ENCODE measurements around the gene SET.
A peak's percentile ranks its signal among the peaks of the same experiment; 100 is the strongest.
"Not testable (repeated sequence)": the region's sequence is repeated elsewhere in the genome, so short reads cannot be mapped to it uniquely, and the experiment has no call there.

The SET gene

DNA sequence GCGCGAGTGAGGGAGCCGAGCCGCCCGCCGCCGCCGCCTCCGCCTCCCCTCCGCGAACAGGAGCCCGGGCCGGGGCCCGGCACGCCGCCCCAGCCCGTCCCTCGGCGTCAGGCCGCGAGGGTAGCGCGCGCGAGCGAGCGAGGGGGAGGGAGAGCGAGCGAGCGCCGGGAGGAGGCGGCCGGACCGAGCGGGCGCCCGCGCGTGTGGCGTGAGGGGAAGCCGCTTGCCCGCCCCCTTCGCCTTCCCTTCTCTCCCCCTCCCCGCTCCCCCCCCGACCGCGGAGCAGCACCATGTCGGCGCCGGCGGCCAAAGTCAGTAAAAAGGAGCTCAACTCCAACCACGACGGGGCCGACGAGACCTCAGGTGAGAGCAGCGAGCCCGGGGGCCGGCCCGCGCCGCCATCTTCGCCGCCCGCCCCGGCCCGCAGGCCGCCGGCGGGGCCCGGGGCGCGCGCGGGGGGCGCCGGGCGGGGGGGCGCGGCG is 312 bp downstream of the SET start:
- no peaks in the 10 kb centered on the region for H3K27me3 ChIP-seq (ENCODE audit: low read length)
- peaks cover 80% of the 10 kb centered on the region for H3K79me2 ChIP-seq (ENCODE audit: insufficient read depth, low read length)
- H4K20me1 ChIP-seq (ENCODE audit: low read depth, low read length), result peaks cover 22% of the 10 kb centered on the region
- H3K4me2 ChIP-seq (ENCODE audit: low read depth, low read length, poor library complexity, severe bottlenecking), result peak overlapping the region; percentile 21
- peak overlapping the region; percentile 68 for H3K9ac ChIP-seq (ENCODE audit: low read length)
- no peak overlapping the region for H2AFZ ChIP-seq (ENCODE audit: low read depth, low read length, severe bottlenecking)
- peaks cover 40% of the 10 kb centered on the region for H3K36me3 ChIP-seq (ENCODE audit: low read length)
- H3K27ac ChIP-seq (ENCODE audit: low read depth, low read length), result peak overlapping the region; percentile 75
- H3K9me3 ChIP-seq (ENCODE audit: insufficient read depth, low read length), result no peaks in the 10 kb centered on the region
- TF ChIP-seq, protein P1, sequence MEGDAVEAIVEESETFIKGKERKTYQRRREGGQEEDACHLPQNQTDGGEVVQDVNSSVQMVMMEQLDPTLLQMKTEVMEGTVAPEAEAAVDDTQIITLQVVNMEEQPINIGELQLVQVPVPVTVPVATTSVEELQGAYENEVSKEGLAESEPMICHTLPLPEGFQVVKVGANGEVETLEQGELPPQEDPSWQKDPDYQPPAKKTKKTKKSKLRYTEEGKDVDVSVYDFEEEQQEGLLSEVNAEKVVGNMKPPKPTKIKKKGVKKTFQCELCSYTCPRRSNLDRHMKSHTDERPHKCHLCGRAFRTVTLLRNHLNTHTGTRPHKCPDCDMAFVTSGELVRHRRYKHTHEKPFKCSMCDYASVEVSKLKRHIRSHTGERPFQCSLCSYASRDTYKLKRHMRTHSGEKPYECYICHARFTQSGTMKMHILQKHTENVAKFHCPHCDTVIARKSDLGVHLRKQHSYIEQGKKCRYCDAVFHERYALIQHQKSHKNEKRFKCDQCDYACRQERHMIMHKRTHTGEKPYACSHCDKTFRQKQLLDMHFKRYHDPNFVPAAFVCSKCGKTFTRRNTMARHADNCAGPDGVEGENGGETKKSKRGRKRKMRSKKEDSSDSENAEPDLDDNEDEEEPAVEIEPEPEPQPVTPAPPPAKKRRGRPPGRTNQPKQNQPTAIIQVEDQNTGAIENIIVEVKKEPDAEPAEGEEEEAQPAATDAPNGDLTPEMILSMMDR (IDR thresholded peaks at IDR 0.05; ENCODE audit: insufficient read depth, low read length, poor library complexity, severe bottlenecking), result no peak
- no peak for TF ChIP-seq EZH2phosphoT487 (conservative IDR thresholded peaks at IDR 0.05; ENCODE audit: low read length)
- peaks cover 65% of the 10 kb centered on the region for H3F3A ChIP-seq (ENCODE audit: insufficient read depth)
- no peaks in the 10 kb centered on the region for H3K9me2 ChIP-seq (replicated peaks; ENCODE audit: insufficient read depth, low read length)
- peak overlapping the region; percentile 56 for H3K4me3 ChIP-seq (ENCODE audit: insufficient read depth, low read length, poor library complexity, severe bottlenecking)

DNA sequence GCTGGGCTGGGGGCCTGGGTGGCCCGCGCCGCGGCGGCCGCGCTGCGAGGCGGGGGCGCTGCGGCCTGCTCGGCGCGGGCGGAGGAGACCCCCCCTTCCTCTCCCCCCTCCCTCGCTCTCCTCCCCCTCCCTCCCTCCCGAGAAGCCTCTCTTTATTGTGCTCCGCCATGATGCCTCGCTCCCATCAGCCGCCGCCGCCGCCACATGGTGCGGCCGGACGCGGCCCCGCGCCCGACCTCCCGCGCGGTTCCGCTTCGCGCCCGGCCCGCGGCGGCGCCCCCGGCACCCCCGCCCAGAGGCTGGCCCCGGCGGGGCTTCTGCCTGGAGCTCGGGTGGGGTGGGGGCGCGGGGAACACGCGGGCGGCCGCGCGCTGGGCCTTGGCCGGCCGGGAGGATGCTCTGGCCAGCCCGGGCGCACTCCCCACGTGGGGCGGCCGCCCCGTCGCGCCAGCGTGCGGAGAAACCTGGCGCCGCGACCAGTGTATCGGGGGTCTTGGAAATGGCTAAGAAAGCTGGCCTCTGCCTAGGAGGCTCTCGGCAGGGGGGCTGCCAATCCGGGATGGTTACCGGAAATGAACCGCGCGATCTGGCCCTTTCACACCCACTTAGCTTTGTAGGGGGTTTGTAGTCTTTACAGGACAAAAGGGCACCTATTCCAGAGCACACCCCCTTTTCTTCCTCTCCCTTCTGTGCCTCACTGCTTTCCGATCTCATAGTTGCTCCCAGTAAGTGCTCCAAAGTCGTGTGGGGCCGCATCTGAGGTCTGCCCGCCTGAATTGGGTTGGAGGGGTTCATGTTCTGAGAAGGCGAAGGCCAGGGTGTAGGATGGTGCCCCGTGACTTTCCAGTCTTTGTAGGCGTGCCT is 1.0 kb downstream of the SET start:
- H3K27me3 ChIP-seq (ENCODE audit: low read length), result no peaks in the 10 kb centered on the region
- H3K27ac ChIP-seq (ENCODE audit: low read depth, low read length), result peak overlapping the region; percentile 81
- H3K9me2 ChIP-seq (replicated peaks; ENCODE audit: insufficient read depth, low read length), result no peaks in the 10 kb centered on the region
- H4K20me1 ChIP-seq (ENCODE audit: low read depth, low read length), result peaks cover 22% of the 10 kb centered on the region
- TF ChIP-seq, protein P1 (IDR thresholded peaks at IDR 0.05; ENCODE audit: insufficient read depth, low read length, poor library complexity, severe bottlenecking), result no peak
- no peak for TF ChIP-seq EZH2phosphoT487 (conservative IDR thresholded peaks at IDR 0.05; ENCODE audit: low read length)
- H3K9ac ChIP-seq (ENCODE audit: low read length), result peak overlapping the region; percentile 91
- H3K4me3 ChIP-seq (ENCODE audit: insufficient read depth, low read length, poor library complexity, severe bottlenecking), result peak overlapping the region; percentile 81
- H3K4me2 ChIP-seq (ENCODE audit: low read depth, low read length, poor library complexity, severe bottlenecking), result peak overlapping the region; percentile 79
- H3F3A ChIP-seq (ENCODE audit: insufficient read depth), result peaks cover 66% of the 10 kb centered on the region
- H3K36me3 ChIP-seq (ENCODE audit: low read length), result peaks cover 42% of the 10 kb centered on the region
- no peaks in the 10 kb centered on the region for H3K9me3 ChIP-seq (ENCODE audit: insufficient read depth, low read length)
- no peak overlapping the region for H2AFZ ChIP-seq (ENCODE audit: low read depth, low read length, severe bottlenecking)
- peaks cover 72% of the 10 kb centered on the region for H3K79me2 ChIP-seq (ENCODE audit: insufficient read depth, low read length)

DNA sequence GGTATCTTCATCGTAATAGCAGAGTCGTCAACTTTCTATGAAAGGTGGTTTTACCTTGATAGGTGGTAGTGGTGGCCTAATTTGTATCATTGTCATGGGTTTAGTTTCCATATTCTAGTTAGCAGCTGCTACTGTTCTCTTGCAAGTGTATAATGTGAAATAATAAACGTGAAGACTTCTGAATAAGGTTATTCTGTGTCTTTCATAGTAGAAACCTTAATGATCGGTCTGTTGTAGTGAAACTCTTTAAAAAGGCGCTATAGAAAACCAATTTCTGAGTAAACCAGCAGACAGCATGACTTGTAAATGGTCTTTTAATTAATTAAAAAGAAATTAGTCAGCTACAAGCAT is 1.6 kb downstream of the SET start:
- peaks cover 67% of the 10 kb centered on the region for H3F3A ChIP-seq (ENCODE audit: insufficient read depth)
- H3K9me3 ChIP-seq (ENCODE audit: insufficient read depth, low read length), result no peaks in the 10 kb centered on the region
- peak overlapping the region; percentile 81 for H3K27ac ChIP-seq (ENCODE audit: low read depth, low read length)
- peaks cover 22% of the 10 kb centered on the region for H4K20me1 ChIP-seq (ENCODE audit: low read depth, low read length)
- no peaks in the 10 kb centered on the region for H3K9me2 ChIP-seq (replicated peaks; ENCODE audit: insufficient read depth, low read length)
- H3K36me3 ChIP-seq (ENCODE audit: low read length), result peaks cover 45% of the 10 kb centered on the region
- peaks cover 66% of the 10 kb centered on the region for H3K79me2 ChIP-seq (ENCODE audit: insufficient read depth, low read length)
- peak overlapping the region; percentile 81 for H3K4me3 ChIP-seq (ENCODE audit: insufficient read depth, low read length, poor library complexity, severe bottlenecking)
- H3K27me3 ChIP-seq (ENCODE audit: low read length), result no peaks in the 10 kb centered on the region
- H2AFZ ChIP-seq (ENCODE audit: low read depth, low read length, severe bottlenecking), result no peak overlapping the region
- peak overlapping the region; percentile 79 for H3K4me2 ChIP-seq (ENCODE audit: low read depth, low read length, poor library complexity, severe bottlenecking)
- TF ChIP-seq, protein P1 (IDR thresholded peaks at IDR 0.05; ENCODE audit: insufficient read depth, low read length, poor library complexity, severe bottlenecking), result no peak
- no peak for TF ChIP-seq EZH2phosphoT487 (conservative IDR thresholded peaks at IDR 0.05; ENCODE audit: low read length)
- H3K9ac ChIP-seq (ENCODE audit: low read length), result peak overlapping the region; percentile 91

DNA sequence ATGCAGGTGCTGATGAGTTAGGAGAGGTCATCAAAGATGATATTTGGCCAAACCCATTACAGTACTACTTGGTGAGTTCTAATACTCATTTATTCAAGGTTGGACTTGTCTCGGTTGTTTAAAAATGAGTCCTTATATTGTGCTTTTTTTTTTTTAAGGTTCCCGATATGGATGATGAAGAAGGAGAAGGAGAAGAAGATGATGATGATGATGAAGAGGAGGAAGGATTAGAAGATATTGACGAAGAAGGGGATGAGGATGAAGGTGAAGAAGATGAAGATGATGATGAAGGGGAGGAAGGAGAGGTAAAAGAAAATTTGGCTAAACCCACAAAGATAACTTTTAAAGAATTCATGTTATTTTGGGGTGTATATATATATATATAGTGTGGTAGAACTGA is 4.7 kb downstream of the SET start:
- H3K27ac ChIP-seq (ENCODE audit: low read depth, low read length); H3K9ac ChIP-seq (ENCODE audit: low read length); H3K9me2 ChIP-seq (replicated peaks; ENCODE audit: insufficient read depth, low read length); H2AFZ ChIP-seq (ENCODE audit: low read depth, low read length, severe bottlenecking); H3K4me3 ChIP-seq (ENCODE audit: insufficient read depth, low read length, poor library complexity, severe bottlenecking); H3K4me2 ChIP-seq (ENCODE audit: low read depth, low read length, poor library complexity, severe bottlenecking); H3K27me3 ChIP-seq (ENCODE audit: low read length); H3K9me3 ChIP-seq (ENCODE audit: insufficient read depth, low read length): not testable (repeated sequence)
- Histone ChIP-seq H3F3A (ENCODE audit: insufficient read depth) (peaks cover 74% of the 10 kb centered on the region), H3K79me2 (ENCODE audit: insufficient read depth, low read length) (peaks cover 37% of the 10 kb centered on the region), H4K20me1 (ENCODE audit: low read depth, low read length) (peaks cover 22% of the 10 kb centered on the region), H3K36me3 (ENCODE audit: low read length) (peaks cover 55% of the 10 kb centered on the region)

Measured in SU-DHL-6 (cell line).